H9 (cell line): ENCODE results near the gene ABCA6. TPM values are rescaled to one million over a fixed set of nuclear protein-coding genes. Genes with fewer than 3 reads are reported as not detected.

ENCODE experiments used
- DNase-seq: peaks from one replicate; pipeline ENCODE4 v3.0.0-alpha.2; 2017
- H2AFZ ChIP-seq: one replicate; pipeline ENCODE4 v1.6.1; 2013; ENCODE audit warnings: mild to moderate bottlenecking, low read length, control low read depth, moderate library complexity
- H2AK5ac ChIP-seq: 2 replicates; pipeline ENCODE4 v1.6.1; 2013; ENCODE audit warnings: low read length, control low read depth, mixed read lengths; ENCODE audit not compliant: insufficient read length
- H2BK120ac ChIP-seq: one replicate; pipeline ENCODE4 v1.6.1; 2013; ENCODE audit warnings: low read depth, mild to moderate bottlenecking, low read length, control low read depth, inconsistent platforms; ENCODE audit not compliant: poor library complexity, severe bottlenecking
- H2BK12ac ChIP-seq: 2 replicates; pipeline ENCODE4 v1.6.1; 2013; ENCODE audit warnings: low read length, control low read depth, mixed read lengths, low read depth; ENCODE audit not compliant: insufficient read length
- H2BK15ac ChIP-seq: 2 replicates; pipeline ENCODE4 v1.6.1; 2013; ENCODE audit warnings: low read depth, low read length, control low read depth
- H2BK20ac ChIP-seq: one replicate; pipeline ENCODE4 v1.6.1; 2013; ENCODE audit warnings: low read depth, mild to moderate bottlenecking, low read length, control low read depth, inconsistent platforms; ENCODE audit not compliant: poor library complexity, severe bottlenecking
- H2BK5ac ChIP-seq: 2 replicates; pipeline ENCODE4 v1.6.1; 2013; ENCODE audit warnings: low read length, control low read depth, mixed read lengths; ENCODE audit not compliant: insufficient read length
- H3K14ac ChIP-seq: 2 replicates; pipeline ENCODE4 v1.6.1; 2013; ENCODE audit warnings: low read length, control low read depth; ENCODE audit not compliant: insufficient read depth
- H3K18ac ChIP-seq: 2 replicates; pipeline ENCODE4 v1.6.1; 2013; ENCODE audit warnings: low read depth, mild to moderate bottlenecking, mixed read lengths, low read length, control low read depth; ENCODE audit not compliant: insufficient read length
- H3K23ac ChIP-seq: 2 replicates; pipeline ENCODE4 v1.6.1; 2013; ENCODE audit warnings: low read length, control low read depth, mixed read lengths, low read depth; ENCODE audit not compliant: insufficient read length
- H3K23me2 ChIP-seq: 2 replicates; pipeline ENCODE4 v1.6.1; 2013; ENCODE audit warnings: low read depth, mild to moderate bottlenecking, mixed read lengths, low read length, control low read depth; ENCODE audit not compliant: insufficient read length, poor library complexity, severe bottlenecking
- H3K27ac ChIP-seq: 2 replicates; pipeline ENCODE4 v1.5.1; 2013; ENCODE audit warnings: low read length, control low read depth, mixed read lengths, low read depth; ENCODE audit not compliant: insufficient read length
- H3K27me3 ChIP-seq: 2 replicates; pipeline ENCODE4 v1.6.1; 2013; ENCODE audit warnings: low read length, control low read depth, inconsistent platforms; ENCODE audit not compliant: insufficient read depth
- H3K4ac ChIP-seq: 2 replicates; pipeline ENCODE4 v1.6.1; 2013; ENCODE audit warnings: low read depth, mild to moderate bottlenecking, control low read depth, inconsistent platforms, low read length, moderate library complexity
- H3K4me1 ChIP-seq: 2 replicates; pipeline ENCODE4 v1.6.1; 2013; ENCODE audit warnings: low read length, control low read depth, inconsistent platforms; ENCODE audit not compliant: insufficient read depth
- H3K4me2 ChIP-seq: 2 replicates; pipeline ENCODE4 v1.6.1; 2013; ENCODE audit warnings: low read length, control low read depth, mixed read lengths; ENCODE audit not compliant: insufficient read length, insufficient read depth
- H3K56ac ChIP-seq: 2 replicates; pipeline ENCODE4 v1.6.1; 2013; ENCODE audit warnings: low read depth, mild to moderate bottlenecking, mixed read lengths, low read length, control low read depth; ENCODE audit not compliant: insufficient read length
- H3K79me1 ChIP-seq: 2 replicates; pipeline ENCODE4 v1.6.1; 2013; ENCODE audit warnings: low read depth, mild to moderate bottlenecking, moderate library complexity, low read length, control low read depth, inconsistent platforms; ENCODE audit not compliant: insufficient read depth, poor library complexity, severe bottlenecking
- H3K79me2 ChIP-seq: 2 replicates; pipeline ENCODE4 v1.6.1; 2013; ENCODE audit warnings: low read length, control low read depth, inconsistent platforms; ENCODE audit not compliant: insufficient read depth
- H3K9ac ChIP-seq: 2 replicates; pipeline ENCODE4 v1.6.1; 2013; ENCODE audit warnings: low read length, control low read depth, mixed read lengths; ENCODE audit not compliant: insufficient read length; ENCODE audit errors: extremely low read depth
- H3K9me3 ChIP-seq: one replicate; pipeline ENCODE4 v1.6.1; 2013; ENCODE audit warnings: low read depth, low read length, inconsistent platforms; ENCODE audit not compliant: control insufficient read depth
- H3T11ph ChIP-seq: one replicate; pipeline ENCODE4 v1.6.1; 2013; ENCODE audit warnings: mild to moderate bottlenecking, low read length, control low read depth, inconsistent platforms
- H4K20me1 ChIP-seq: one replicate; pipeline ENCODE4 v1.6.1; 2013; ENCODE audit not compliant: control insufficient read depth, insufficient read length, insufficient read depth
- H4K5ac ChIP-seq: 2 replicates; pipeline ENCODE4 v1.6.1; 2013; ENCODE audit warnings: low read depth, mild to moderate bottlenecking, mixed read lengths, low read length, control low read depth; ENCODE audit not compliant: insufficient read length
- H4K8ac ChIP-seq: replicated peaks from 2 replicates; pipeline ENCODE4 v1.6.1; 2013; ENCODE audit warnings: low read length, control low read depth, mixed read lengths, low read depth; ENCODE audit not compliant: insufficient read length
- H4K91ac ChIP-seq: 2 replicates; pipeline ENCODE4 v1.6.1; 2013; ENCODE audit warnings: low read depth, mild to moderate bottlenecking, moderate library complexity, mixed read lengths, low read length, control low read depth; ENCODE audit not compliant: insufficient read length
- H3K27ac Mint-ChIP-seq, 3 experiments: 2 replicates in 2 of 3; 3 replicates in 1 of 3; pipeline ENCODE4 v1.8.0; 2020 to 2021; ENCODE audit warnings: mixed read lengths in 3 of 3, mild to moderate bottlenecking in 1 of 3, moderate library complexity in 1 of 3
- H3K27me3 Mint-ChIP-seq: 2 replicates; pipeline ENCODE4 v1.8.0; 2021; ENCODE audit warnings: low read depth, mild to moderate bottlenecking, moderate library complexity, mixed read lengths
- H3K36me3 Mint-ChIP-seq, 3 experiments: 2 replicates in 2 of 3; 3 replicates in 1 of 3; pipeline ENCODE4 v1.8.0; 2020 to 2021; ENCODE audit warnings: low read depth in 3 of 3, mixed read lengths in 3 of 3; ENCODE audit not compliant: insufficient read depth in 1 of 3
- H3K4me1 Mint-ChIP-seq, 2 experiments: 2 replicates each; pipeline ENCODE4 v1.8.0; 2020; ENCODE audit warnings: mixed read lengths in 2 of 2
- H3K4me3 Mint-ChIP-seq, 2 experiments: 2 replicates in 1 of 2; 3 replicates in 1 of 2; pipeline ENCODE4 v1.8.0; 2020 to 2021; ENCODE audit warnings: mild to moderate bottlenecking in 2 of 2, mixed read lengths in 2 of 2, moderate library complexity in 1 of 2
- H3K9me3 Mint-ChIP-seq, 2 experiments: 2 replicates in 1 of 2; 3 replicates in 1 of 2; pipeline ENCODE4 v1.8.0; 2020; ENCODE audit warnings: mild to moderate bottlenecking in 2 of 2, mixed read lengths in 2 of 2, moderate library complexity in 1 of 2
- CTCF ChIP-seq: fragments of 200-600 bp; sonication (generic); conservative IDR thresholded peaks from 3 replicates; pipeline ENCODE4 v1.8.0; 2021; ENCODE audit warnings: antibody characterized with exemption, mild to moderate bottlenecking
- WGBS: extraction: QIAGEN DNeasy Blood & Tissue Kit; methylation state at CpG from one replicate; pipeline ENCODE4 v1.1.7; 2013; ENCODE audit warnings: missing lambda C conversion rate, low lambda C conversion rate, mixed read lengths; ENCODE audit not compliant: insufficient read length; ENCODE audit errors: extremely low coverage; 5-methylcytosine and 5-hydroxymethylcytosine counted together
- total RNA-seq: library from RNA; stranded (reverse); gene quantifications from 2 replicates; pipeline ENCODE4 v1.2.1, GENCODE V29; 2021

The ABCA6 gene
- total RNA-seq, 1 experiment from 2014 or later, result not detected

- Mint-ChIP-seq H3K36me3 (no peaks in the 10 kb centered on the region), H3K27me3 (no peaks in the 10 kb centered on the region), H3K27ac (no peak overlapping the region), H3K9me3 (no peaks in the 10 kb centered on the region), H3K4me1 (no peaks in the 10 kb centered on the region), H3K4me3 (no peak overlapping the region)
- WGBS, result no CpG with 5 or more reads among the region's 8 CpGs
- TF ChIP-seq CTCF, result no peak
- no peak overlapping the region for H4K91ac ChIP-seq
- no peaks in the 10 kb centered on the region for H3K27me3 ChIP-seq
- H3T11ph ChIP-seq, result no peak overlapping the region
- no peaks in the 10 kb centered on the region for H3K23me2 ChIP-seq
- no peak overlapping the region for H3K4ac ChIP-seq
- no peak for DNase-seq
- H3K4me1 ChIP-seq, result no peaks in the 10 kb centered on the region
- H3K79me2 ChIP-seq, result no peaks in the 10 kb centered on the region
- H4K8ac ChIP-seq, result no peak overlapping the region
- no peak overlapping the region for H2BK5ac ChIP-seq
- no peak overlapping the region for H2AFZ ChIP-seq
- H3K27ac ChIP-seq, result no peak overlapping the region
- no peak overlapping the region for H4K5ac ChIP-seq
- no peaks in the 10 kb centered on the region for H3K9me3 ChIP-seq
- no peak overlapping the region for H3K14ac ChIP-seq
- no peaks in the 10 kb centered on the region for H3K79me1 ChIP-seq
- H2BK20ac ChIP-seq, result no peak overlapping the region
- H2BK120ac ChIP-seq, result no peak overlapping the region
- H2BK12ac ChIP-seq, result no peak overlapping the region
- H3K4me2 ChIP-seq, result no peak overlapping the region
- no peak overlapping the region for H3K18ac ChIP-seq
- no peak overlapping the region for H2BK15ac ChIP-seq
- no peak overlapping the region for H2AK5ac ChIP-seq
- H3K56ac ChIP-seq, result no peak overlapping the region
- no peak overlapping the region for H3K9ac ChIP-seq
- H4K20me1 ChIP-seq, result no peaks in the 10 kb centered on the region
- no peak overlapping the region for H3K23ac ChIP-seq
Observed at GRCh38 chr17:69093279-69093789, 48.4 kb downstream of the ABCA6 start.
